Mesendoderm (in vitro differentiated cells): ENCODE data around the gene TBC1D1.

Experiments
- DNase-seq: peaks from one replicate; pipeline ENCODE4 v3.0.0; 2013
- H2AK5ac ChIP-seq: 2 replicates; pipeline ENCODE4 v1.6.1; 2013; ENCODE audit warnings: low read length, inconsistent platforms
- H2BK120ac ChIP-seq: 2 replicates; pipeline ENCODE4 v1.6.1; 2013; ENCODE audit warnings: low read depth, mild to moderate bottlenecking, low read length, moderate library complexity, mixed read lengths
- H2BK15ac ChIP-seq: replicated peaks from 2 replicates; pipeline ENCODE4 v1.6.1; 2013; ENCODE audit warnings: low read depth, mild to moderate bottlenecking, moderate library complexity
- H2BK5ac ChIP-seq: 2 replicates; pipeline ENCODE4 v1.6.1; 2013; ENCODE audit warnings: low read length, inconsistent platforms
- H3K18ac ChIP-seq: 2 replicates; pipeline ENCODE4 v1.6.1; 2013; ENCODE audit warnings: mild to moderate bottlenecking, low read length, mixed read lengths
- H3K23ac ChIP-seq: one replicate; pipeline ENCODE4 v1.6.1; 2013; ENCODE audit warnings: low read length
- H3K27ac ChIP-seq: 2 replicates; pipeline ENCODE4 v1.5.1; 2013; ENCODE audit warnings: low read depth, mild to moderate bottlenecking, inconsistent platforms, low read length, moderate library complexity
- H3K27me3 ChIP-seq: 2 replicates; pipeline ENCODE4 v1.6.1; 2013; ENCODE audit warnings: low read length, control low read depth, mild to moderate bottlenecking, inconsistent platforms; ENCODE audit not compliant: insufficient read depth, poor library complexity
- H3K36me3 ChIP-seq: 2 replicates; pipeline ENCODE4 v1.6.1; 2013; ENCODE audit warnings: low read length, inconsistent platforms; ENCODE audit not compliant: control insufficient read depth, insufficient read depth
- H3K4ac ChIP-seq: one replicate; pipeline ENCODE4 v1.6.1; 2013; ENCODE audit warnings: low read depth, mild to moderate bottlenecking, low read length, moderate library complexity
- H3K4me1 ChIP-seq: 2 replicates; pipeline ENCODE4 v1.6.1; 2013; ENCODE audit warnings: low read depth, low read length, inconsistent platforms; ENCODE audit not compliant: control insufficient read depth
- H3K4me2 ChIP-seq: 2 replicates; pipeline ENCODE4 v1.6.1; 2013; ENCODE audit warnings: low read length
- H3K4me3 ChIP-seq: 2 replicates; pipeline ENCODE4 v1.5.1; 2013; ENCODE audit warnings: mild to moderate bottlenecking, low read length
- H3K56ac ChIP-seq: one replicate; pipeline ENCODE4 v1.6.1; 2013; ENCODE audit warnings: low read length
- H3K79me1 ChIP-seq: 2 replicates; pipeline ENCODE4 v1.6.1; 2013; ENCODE audit warnings: low read length, inconsistent platforms
- H3K79me2 ChIP-seq: 2 replicates; pipeline ENCODE4 v1.6.1; 2013; ENCODE audit warnings: mild to moderate bottlenecking, low read length; ENCODE audit not compliant: control insufficient read depth, insufficient read depth
- H3K9ac ChIP-seq: 2 replicates; pipeline ENCODE4 v1.6.1; 2013; ENCODE audit warnings: low read length, inconsistent platforms
- H4K5ac ChIP-seq: one replicate; pipeline ENCODE4 v1.6.1; 2013; ENCODE audit warnings: low read length
- H4K8ac ChIP-seq: one replicate; pipeline ENCODE4 v1.6.1; 2013; ENCODE audit warnings: low read depth, mild to moderate bottlenecking, control low read depth, low read length, moderate library complexity
- WGBS: extraction: QIAGEN DNeasy Blood & Tissue Kit; methylation state at CpG from one replicate; pipeline ENCODE4 v1.1.7; 2013; ENCODE audit warnings: low lambda C conversion rate, missing lambda C conversion rate; ENCODE audit not compliant: insufficient coverage; ENCODE audit errors: extremely low coverage; 5-methylcytosine and 5-hydroxymethylcytosine counted together

The TBC1D1 gene

DNA sequence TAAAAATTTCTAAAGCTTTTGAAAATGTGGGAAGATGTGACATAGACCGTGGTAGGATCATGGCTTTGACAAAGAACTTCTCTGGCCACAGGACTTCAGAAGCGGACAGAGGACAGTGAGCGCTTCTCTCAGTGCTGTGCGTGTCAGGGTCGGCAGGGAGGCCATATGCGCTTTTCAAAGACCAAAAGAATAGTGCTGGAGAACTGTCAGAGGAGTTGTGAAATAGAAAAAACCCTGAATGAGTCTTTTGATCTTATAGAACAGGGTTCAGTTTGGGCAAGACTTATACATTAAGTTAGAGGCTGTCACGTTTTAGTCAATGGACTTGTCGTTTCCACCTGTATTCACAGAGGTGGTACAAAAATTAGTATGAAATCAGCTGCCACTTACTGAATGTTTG lies 146.7 kb downstream of the TBC1D1 start:
- H3K9ac ChIP-seq, result no peak overlapping the region
- H4K5ac ChIP-seq, result no peak overlapping the region
- no peak overlapping the region for H2BK15ac ChIP-seq
- H3K36me3 ChIP-seq, result peaks cover 1% of the 10 kb centered on the region
- no peak overlapping the region for H3K23ac ChIP-seq
- no peaks in the 10 kb centered on the region for H3K79me1 ChIP-seq
- H2BK5ac ChIP-seq, result no peak overlapping the region
- H4K8ac ChIP-seq, result no peak overlapping the region
- H3K4me3 ChIP-seq, result no peak overlapping the region
- no peak overlapping the region for H2AK5ac ChIP-seq
- H3K4me2 ChIP-seq, result no peak overlapping the region
- no peaks in the 10 kb centered on the region for H3K79me2 ChIP-seq
- no peak overlapping the region for H3K27ac ChIP-seq
- H3K4ac ChIP-seq, result no peak overlapping the region
- H3K27me3 ChIP-seq, result no peaks in the 10 kb centered on the region
- H2BK120ac ChIP-seq, result no peak overlapping the region
- no peak overlapping the region for H3K56ac ChIP-seq
- no peaks in the 10 kb centered on the region for H3K4me1 ChIP-seq
- DNase-seq, result no peak
- WGBS, result no CpG with 5 or more reads among the region's 8 CpGs
- no peak overlapping the region for H3K18ac ChIP-seq

DNA sequence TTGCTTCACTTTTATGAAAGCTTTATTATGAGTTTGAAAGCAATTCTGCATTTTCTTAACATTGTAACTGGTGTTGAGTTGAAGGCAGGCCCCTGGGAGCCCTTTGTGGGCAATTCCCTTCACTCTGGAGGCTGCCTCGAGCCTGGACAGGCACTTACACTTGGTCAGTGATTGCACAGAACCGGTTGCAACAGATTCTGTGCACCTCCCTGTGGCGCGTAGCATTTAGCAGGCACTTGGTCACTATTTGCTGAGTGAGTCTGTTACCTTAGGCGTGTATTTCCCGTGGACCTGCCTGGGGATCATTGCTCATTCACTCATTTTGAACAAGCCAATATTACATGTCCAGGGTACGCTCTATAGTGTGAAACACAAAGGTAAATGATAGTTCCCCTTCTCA lies 149.7 kb downstream of the TBC1D1 start:
- no peak for DNase-seq
- Histone ChIP-seq H3K23ac (no peak overlapping the region), H3K79me2 (no peaks in the 10 kb centered on the region), H2BK5ac (no peak overlapping the region), H3K56ac (no peak overlapping the region), H3K4me1 (no peaks in the 10 kb centered on the region), H4K8ac (no peak overlapping the region), H3K9ac (no peak overlapping the region), H2BK120ac (no peak overlapping the region), H4K5ac (no peak overlapping the region), H2AK5ac (no peak overlapping the region), H3K18ac (no peak overlapping the region), H3K36me3 (peaks cover 1% of the 10 kb centered on the region), H3K27me3 (no peaks in the 10 kb centered on the region), H3K79me1 (no peaks in the 10 kb centered on the region), H3K27ac (no peak overlapping the region), H2BK15ac (no peak overlapping the region), H3K4ac (no peak overlapping the region), H3K4me2 (no peak overlapping the region), H3K4me3 (no peak overlapping the region)
- no CpG with 5 or more reads among the region's 7 CpGs for WGBS

DNA sequence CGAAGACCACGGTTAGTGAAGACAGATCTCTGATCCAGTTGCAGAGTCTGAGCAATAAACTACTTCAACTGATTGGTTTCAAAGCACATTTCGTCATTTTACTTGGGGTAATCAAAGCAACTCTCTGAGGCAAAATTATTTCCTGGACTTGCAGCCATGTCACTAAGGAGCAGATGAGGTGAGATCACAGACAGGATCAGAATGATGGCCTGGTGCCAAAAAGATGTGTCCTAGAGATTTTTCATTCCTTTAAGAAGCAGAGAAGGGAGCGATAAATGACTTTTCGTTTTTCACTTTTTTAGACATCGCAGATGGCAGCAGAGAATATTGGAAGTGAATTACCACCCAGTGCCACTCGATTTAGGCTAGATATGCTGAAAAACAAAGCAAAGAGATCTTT lies 153.2 kb downstream of the TBC1D1 start:
- Histone ChIP-seq H3K9ac (no peak overlapping the region), H4K8ac (no peak overlapping the region), H2AK5ac (no peak overlapping the region), H4K5ac (no peak overlapping the region), H3K4ac (no peak overlapping the region), H3K27me3 (no peaks in the 10 kb centered on the region), H3K18ac (no peak overlapping the region), H3K23ac (no peak overlapping the region), H2BK120ac (no peak overlapping the region), H3K79me2 (no peaks in the 10 kb centered on the region), H3K36me3 (peaks cover 1% of the 10 kb centered on the region), H2BK15ac (no peak overlapping the region), H3K56ac (no peak overlapping the region), H3K79me1 (no peaks in the 10 kb centered on the region), H3K4me2 (no peak overlapping the region), H3K4me3 (no peak overlapping the region), H3K27ac (no peak overlapping the region), H2BK5ac (no peak overlapping the region), H3K4me1 (no peaks in the 10 kb centered on the region)
- no peak for DNase-seq
- WGBS, result no CpG with 5 or more reads among the region's 7 CpGs

DNA sequence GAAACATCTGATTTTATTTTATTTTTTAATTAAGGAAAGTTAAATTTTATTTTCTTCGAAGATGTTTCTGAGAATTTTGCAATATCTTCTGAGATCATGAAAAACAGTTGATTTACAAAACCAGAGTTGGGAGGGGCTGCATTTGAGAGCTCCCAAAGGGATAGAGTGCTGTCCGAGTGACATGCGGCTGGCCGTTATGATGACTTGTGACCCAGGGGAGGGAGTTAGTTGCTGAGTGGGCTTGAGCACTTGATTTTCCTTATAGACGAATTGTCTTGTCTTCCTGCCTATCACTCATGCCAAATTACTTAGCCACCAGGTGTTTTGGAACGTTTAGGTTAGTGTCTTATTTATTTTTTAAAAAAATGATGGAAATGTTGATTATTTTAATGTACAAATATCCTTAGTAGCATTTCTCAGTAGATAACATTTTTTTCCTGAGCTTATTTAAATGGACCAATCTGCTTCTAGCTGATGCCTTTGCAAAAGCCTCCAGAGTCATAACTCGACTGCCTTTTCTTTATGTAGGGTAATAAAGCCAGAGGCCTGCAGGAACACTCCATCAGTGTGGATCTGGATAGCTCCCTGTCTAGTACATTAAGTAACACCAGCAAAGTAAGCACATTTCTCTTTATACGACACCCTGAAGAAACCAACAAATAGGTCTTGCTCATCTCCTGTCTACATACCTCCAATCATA lies 154.6 kb downstream of the TBC1D1 start:
- H3K9ac ChIP-seq, result no peak overlapping the region
- H3K4me3 ChIP-seq, result no peak overlapping the region
- H3K4ac ChIP-seq, result no peak overlapping the region
- no peak overlapping the region for H2BK15ac ChIP-seq
- H3K27me3 ChIP-seq, result no peaks in the 10 kb centered on the region
- H3K23ac ChIP-seq, result no peak overlapping the region
- no peak overlapping the region for H2BK5ac ChIP-seq
- H3K18ac ChIP-seq, result no peak overlapping the region
- H2BK120ac ChIP-seq, result no peak overlapping the region
- no peaks in the 10 kb centered on the region for H3K4me1 ChIP-seq
- no peaks in the 10 kb centered on the region for H3K79me2 ChIP-seq
- no peaks in the 10 kb centered on the region for H3K79me1 ChIP-seq
- no peak overlapping the region for H3K27ac ChIP-seq
- H4K5ac ChIP-seq, result no peak overlapping the region
- H3K4me2 ChIP-seq, result no peak overlapping the region
- no peak overlapping the region for H2AK5ac ChIP-seq
- H3K36me3 ChIP-seq, result peaks cover 1% of the 10 kb centered on the region
- H3K56ac ChIP-seq, result no peak overlapping the region
- 100% methylated on average over 1 of the region's 8 CpGs for WGBS
- no peak for DNase-seq
- H4K8ac ChIP-seq, result peak overlapping the region; percentile 83

DNA sequence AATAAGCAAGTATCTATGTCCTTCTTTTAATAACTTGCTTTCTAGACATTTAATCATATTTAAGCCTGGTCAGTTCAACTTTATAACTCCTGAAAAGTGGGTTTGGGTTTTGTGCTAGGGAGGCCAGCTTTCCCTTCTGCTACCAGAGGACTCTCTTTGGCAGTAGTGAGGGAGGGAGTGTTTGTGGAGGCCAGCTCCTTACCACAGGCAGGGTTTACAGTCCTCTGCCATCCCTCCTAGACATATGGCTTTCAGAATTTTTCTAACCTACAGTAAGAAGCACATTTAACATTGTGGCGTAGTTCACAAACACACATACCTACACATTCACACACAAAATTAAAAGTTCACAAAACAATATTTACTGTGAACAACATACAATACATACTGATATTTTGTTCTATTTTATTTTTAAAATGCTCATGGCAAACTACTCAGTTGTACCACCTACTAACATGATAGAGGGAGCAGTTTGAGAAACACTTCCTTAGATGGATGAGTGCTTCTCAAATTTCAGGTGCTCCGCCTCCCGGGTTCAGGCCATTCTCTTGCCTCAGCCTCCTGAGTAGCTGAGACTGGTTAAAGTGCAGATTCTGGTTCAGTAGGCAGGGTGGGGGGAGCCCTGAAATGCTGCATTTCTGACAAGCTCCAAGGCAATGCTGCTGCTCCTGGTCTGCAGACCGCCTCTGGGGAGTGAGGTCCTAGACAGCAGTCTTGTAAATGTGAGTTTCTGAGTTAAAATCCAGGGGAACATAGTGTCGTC lies 156.0 kb downstream of the TBC1D1 start:
- Histone ChIP-seq H3K36me3 (peaks cover 1% of the 10 kb centered on the region), H3K79me1 (no peaks in the 10 kb centered on the region), H3K4me3 (no peak overlapping the region), H3K27ac (no peak overlapping the region), H3K4me2 (no peak overlapping the region), H3K4ac (no peak overlapping the region), H3K56ac (peak overlapping the region; percentile 46), H2BK15ac (no peak overlapping the region), H4K5ac (no peak overlapping the region), H3K79me2 (no peaks in the 10 kb centered on the region), H3K23ac (no peak overlapping the region), H4K8ac (no peak overlapping the region), H3K4me1 (no peaks in the 10 kb centered on the region), H2BK5ac (no peak overlapping the region), H3K9ac (no peak overlapping the region), H3K18ac (peak overlapping the region; percentile 20), H2BK120ac (no peak overlapping the region), H2AK5ac (no peak overlapping the region), H3K27me3 (no peaks in the 10 kb centered on the region)
- peak; percentile 79 for DNase-seq
- no CpG with 5 or more reads among the region's 5 CpGs for WGBS
